DMS114 treated with DMSO at 0.1 percent for 48 hours (cell line): ENCODE data around the gene PPP1R7.
"Not testable (repeated sequence)": the region's sequence is repeated elsewhere in the genome, so short reads cannot be mapped to it uniquely, and the experiment has no call there.

ENCODE experiments used
- DNase-seq: peaks from one replicate; lab custom pipeline; 2025; ENCODE audit not compliant: unreplicated experiment; lab: John Stamatoyannopoulos, UW

PPP1R7 gene

DNA sequence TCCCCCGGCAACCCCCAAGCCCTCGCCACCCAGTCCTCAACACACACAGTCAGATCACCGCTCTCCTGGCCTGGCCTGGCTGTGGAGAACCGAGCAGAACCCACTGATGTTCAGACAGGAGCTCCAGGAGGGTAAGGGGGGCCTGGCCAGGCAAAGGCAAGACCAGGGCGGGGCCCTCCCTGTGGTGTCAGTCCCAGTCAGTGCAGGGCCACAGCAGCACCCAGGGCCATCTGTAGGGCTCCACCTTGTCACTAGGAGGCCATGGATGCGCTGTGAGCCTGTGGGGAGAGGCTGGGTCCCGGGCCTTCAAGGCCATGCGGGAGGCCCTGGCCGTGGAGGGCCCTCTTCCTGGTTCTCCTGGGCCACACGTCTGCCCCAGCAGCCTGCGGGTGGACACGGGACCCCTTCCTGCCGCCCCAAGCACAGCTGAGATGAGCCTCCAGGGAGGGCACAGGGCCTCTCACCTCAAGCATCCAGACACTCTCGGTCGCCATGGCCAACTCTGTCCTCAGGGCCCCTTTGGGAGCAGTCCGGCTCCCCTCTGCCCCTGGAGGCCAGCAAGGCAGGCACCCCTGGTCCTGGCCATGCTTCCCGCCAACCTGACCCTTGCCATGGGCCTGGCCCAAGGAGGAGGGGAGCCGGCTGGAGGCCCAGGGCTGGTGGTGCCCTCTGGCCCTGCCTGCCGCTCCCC, 40.2 kb downstream of the PPP1R7 start:
- no peak for DNase-seq

DNA sequence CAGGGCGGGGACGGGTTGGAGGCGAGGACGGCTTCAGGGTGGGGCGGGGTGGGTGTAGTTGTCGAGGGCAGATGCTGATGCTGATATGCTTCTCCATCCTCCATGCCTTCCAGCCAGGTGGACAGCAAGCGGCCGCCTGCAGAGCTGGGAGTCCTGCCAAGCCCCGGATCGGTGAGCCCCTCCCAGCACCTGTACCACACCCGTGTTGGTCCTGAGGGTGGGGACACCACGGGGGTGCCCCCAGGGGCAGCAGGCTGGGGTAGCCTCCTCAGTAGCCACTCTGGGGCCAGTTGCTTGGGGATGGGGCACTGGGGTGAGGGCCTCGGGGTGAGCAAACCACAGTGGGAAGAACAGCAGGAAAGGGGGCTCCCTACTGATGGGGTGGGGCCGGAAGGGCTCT, 40.8 kb downstream of the PPP1R7 start:
- no peak for DNase-seq

DNA sequence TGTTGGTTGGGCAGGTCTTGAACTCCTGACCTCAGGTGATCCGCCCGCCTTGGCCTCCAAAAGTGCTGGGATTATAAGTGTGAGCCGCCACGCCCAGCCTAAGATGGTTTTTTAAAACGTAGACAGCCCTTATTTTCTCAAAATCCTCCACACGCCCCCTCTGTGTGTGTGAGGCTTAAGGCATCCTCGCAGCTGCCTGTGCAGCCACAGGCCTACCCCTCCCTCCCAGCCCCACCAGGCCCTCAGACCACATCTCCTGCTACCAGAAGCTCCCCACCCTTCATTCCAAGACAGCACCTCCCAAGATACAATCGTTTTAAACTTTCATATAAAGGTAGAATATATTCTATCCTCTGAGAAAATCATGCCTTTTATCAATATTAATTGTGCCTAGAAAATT, 43.0 kb downstream of the PPP1R7 start:
- no peak for DNase-seq

DNA sequence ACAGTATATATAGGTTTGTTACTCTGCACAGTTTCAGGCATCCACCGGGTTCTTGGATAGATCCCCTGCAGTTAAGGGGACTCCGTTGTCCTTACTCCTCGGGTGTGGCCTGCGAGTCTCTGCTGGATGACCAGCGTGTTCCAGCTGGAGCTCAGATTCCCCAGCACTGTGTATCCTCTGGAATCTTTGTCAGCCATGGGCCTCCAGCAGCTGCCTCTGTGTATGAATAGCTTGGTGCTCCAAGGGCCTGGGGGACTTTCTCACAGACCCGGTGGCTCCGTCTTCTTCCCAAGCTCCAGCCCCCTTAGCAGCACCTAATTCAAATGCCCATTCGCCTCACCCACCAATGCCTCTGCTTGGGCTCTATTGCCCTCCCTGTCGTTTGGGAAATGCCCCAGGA, 44.5 kb downstream of the PPP1R7 start:
- no peak for DNase-seq

DNA sequence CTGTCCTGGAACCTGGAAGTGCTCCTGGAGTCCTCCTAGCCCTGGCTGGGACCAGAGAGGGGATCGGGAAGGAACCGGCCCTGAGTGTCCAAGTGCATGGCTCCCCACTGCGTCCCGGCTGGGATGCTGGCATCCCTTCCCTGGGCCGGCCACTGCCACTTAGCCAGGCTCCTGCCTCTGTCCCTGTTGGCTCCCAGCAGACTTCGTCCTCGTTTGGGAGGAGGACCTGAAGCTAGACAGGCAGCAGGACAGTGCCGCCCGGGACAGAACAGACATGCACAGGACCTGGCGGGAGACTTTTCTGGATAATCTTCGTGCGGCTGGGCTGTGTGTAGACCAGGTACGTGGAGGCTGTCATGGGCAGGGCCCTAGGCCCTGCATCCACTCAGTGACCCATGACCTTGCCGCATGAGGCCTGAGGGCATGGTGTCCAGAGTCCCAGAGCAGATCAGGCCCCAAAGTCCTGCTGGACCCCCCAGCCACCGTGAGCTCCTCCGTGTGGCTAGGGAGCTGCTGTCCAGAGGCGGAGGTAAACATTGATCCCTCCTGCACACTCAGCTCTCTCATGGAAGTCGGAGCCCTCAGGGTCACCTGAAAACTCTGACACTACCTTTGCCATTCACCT, 45.4 kb downstream of the PPP1R7 start:
- no peak for DNase-seq

DNA sequence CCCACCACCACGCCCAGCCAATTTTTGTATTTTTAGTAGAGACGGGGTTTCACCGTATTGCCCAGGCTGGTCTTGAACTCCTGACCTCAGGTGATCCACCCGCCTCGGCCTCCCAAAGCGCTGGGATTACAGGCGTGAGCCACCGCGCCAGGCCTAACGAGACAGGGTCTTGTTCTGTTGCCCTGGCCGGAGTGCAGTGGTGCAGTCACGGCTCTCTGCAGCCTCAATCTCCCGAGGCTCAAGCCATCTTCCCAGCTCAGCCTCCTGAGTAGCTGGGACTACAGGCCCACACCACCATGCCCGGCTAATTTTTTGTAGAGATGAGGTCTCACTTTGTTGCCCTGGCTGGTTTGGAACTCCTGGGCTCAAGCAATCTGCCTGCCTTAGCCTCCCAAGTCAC, 47.0 kb downstream of the PPP1R7 start:
- not testable (repeated sequence) for DNase-seq

DNA sequence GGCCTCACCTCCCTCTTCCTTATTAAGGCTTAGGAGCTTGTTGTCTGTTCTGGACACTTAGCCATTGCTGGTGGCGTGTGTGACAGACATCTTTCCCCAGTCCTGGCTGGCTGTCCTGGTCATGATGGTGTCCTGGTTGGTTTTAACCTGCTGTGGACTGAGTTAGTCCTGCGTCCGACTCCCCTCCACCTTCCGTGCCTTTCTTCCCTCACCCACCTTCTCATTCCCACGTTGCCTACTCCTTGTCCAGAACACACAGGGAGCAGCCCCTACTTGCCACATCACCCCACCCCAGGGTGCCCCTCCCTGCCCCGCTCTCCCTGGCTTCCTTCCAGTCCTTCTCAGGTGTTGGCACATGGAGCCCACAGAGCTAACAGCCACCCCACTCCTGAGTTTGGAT, 47.7 kb downstream of the PPP1R7 start:
- no peak for DNase-seq

DNA sequence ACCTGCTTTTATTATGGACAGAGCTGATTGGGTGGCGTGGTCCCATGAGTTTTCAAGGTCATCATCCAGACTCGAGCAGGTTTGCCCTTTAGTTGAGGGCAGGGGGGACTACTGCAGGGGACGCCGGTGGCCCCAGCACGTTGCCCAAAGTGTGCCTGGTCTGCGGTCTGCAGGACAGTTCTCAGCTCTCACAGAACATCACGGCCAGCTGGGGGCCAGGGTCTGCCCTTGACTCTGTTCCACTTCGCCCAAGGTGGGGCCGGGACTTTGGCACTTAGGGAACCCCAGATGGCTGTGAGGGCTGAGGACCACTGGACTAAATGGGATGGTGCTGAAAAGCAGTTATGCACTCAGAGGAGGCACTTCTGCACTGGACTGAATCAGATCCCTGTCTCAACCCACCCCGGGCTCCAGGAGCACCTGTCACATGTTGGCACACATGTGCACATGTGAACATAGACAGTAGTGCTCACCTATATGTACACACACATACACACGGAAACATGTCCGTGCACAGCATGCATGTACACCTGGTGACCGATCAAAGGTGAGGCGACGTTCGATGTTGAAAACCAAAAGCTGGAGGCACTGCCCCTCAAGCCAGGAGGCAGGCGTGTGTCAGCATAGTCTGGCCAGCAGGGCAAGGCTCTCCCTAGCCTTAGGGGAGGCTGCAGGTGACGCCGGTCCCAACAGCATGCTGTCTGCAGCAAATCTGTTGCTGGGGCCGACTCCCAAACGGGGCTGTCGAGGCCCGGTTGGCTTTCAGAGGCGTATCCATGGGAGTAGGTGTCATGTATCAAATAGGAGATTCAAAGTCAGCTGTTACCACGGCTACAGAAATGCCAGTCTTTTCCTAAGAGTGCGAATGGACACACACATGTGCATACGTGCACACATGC, 48.4 kb downstream of the PPP1R7 start:
- no peak for DNase-seq

DNA sequence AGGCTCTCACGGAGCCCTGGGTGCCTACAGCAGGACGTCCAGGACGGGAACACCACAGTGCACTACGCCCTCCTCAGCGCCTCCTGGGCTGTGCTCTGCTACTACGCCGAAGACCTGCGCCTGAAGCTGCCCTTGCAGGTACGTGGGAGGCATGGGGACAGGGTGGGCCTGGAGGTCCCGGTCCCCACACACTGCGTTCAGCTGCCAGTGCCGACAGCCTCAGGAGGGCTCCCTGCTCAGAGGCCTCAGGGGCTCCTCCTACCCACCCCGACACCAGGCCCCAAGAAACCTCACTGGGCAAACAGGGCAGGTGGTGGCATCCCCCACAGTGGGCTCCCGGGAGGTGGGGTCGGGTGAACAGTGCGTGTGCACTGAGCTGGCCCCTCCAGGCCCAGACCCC, 49.0 kb downstream of the PPP1R7 start:
- no peak for DNase-seq

DNA sequence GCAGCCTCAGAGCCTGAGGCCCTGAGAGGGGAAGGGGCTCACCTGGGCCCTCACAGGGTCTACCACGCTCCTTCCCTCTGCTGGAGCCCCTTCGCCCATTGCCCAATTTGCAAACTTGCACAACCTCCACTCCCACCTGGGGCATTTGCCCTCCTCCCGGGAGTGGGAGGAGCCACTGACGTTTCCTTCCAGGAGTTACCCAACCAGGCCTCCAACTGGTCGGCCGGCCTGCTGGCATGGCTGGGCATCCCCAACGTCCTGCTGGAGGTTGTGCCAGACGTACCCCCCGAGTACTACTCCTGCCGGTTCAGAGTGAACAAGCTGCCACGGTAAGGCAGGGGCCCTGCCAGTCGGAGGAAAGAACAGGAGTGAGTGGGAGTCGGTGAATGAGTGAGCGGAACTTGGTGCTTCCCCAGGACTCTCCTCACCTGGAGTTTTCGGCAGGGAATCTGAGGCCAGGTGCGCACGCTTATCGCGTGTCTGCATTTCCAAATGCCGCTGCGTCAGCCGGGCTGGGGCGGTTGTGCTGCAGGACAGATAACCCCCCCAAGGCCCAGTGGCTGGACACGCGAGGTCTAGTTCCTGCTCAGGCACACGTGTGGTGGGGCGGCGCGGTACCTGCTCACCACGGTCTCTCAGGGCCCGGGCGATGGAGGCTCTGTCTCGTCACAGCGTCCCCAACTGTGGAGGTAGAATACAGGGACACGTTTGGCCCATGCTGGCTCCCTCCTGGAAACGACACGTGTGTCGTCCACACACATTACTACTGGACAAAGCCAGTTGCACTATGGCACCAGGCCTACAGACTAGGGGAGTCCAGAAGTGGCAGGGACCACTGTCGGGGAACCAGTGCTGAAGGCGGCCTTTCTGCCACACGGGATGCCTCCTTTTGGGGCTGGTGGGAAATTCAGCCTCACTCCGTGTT, 49.9 kb downstream of the PPP1R7 start:
- DNase-seq, result no peak

DNA sequence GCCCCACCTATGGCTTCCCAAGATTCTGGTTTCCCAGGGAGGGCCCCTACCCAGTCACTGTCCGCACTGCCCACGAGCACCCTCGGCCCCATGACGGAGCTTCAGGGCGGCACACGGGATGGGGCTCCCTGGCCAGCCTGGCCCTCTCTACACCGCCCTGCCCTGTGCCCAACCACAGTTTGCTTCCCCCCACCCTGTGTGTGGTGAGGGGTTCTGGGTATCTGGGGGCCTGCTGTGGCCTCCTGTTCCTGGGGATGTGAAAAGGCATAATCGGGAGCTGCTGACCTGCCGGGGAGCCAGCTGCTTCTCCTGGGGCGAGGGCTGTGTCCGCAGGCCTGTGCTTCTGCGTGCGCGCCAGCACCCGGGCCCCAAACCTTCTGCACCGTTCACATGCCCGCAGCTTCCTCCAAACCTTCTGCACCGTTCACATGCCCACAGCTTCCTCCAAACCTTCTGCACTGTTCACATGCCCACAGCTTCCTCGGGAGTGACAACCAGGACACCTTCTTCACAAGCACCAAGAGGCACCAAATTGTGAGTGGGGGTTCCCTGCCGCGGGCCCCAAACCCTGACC, 50.6 kb downstream of the PPP1R7 start:
- no peak for DNase-seq

DNA sequence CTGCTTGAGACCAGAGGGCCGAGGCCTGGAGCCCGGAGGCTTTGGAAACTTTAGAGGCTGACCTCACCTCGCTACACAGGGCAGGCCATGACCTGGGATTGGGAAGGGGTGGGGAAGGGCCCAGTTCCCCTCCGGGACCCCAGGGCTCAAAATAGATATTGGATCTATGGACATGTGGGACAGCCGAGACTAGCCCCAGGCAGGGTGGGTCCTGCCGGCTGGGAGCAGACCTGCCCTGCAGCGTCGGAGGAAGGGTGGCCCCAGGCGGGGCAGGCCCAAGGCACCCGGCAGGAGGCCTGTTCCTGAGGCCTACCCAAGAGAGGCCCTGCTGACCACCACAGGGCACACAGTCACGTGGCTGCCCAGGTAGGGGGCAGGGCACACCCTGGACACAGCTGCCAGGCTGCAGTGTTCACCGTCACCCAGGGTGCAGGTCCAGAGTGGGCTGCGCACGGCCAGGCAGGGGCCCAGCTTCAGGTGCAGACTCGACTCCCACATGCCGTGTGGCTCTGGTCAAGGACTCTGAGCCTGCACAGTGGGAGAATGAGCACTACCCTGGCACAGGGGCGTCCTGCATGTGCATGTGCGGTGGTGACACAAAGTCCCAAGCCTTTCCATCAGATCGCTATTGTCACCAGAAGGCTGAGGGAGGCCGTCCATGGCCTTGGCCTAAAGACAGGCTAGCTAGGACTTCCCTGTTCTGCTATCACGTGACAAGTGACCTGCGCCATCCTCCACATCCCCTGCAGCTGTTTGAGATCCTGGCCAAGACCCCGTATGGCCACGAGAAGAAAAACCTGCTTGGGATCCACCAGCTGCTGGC, 51.4 kb downstream of the PPP1R7 start:
- no peak for DNase-seq

DNA sequence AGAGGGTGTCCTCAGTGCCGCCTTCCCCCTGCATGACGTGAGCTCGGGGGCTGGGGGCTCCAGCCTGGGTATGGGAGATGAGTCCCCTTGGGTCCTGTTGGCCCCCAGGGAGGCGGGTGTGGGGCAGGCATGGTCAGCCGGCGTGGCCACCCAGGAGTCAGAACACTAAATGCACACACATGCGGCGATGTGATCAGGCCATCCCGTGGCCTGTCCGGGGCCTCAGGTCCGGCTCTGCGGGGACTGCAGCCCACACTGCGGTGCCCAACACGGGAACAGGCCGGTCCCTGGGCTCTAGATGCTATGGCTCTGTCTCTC, 52.0 kb downstream of the PPP1R7 start:
- DNase-seq, result no peak

DNA sequence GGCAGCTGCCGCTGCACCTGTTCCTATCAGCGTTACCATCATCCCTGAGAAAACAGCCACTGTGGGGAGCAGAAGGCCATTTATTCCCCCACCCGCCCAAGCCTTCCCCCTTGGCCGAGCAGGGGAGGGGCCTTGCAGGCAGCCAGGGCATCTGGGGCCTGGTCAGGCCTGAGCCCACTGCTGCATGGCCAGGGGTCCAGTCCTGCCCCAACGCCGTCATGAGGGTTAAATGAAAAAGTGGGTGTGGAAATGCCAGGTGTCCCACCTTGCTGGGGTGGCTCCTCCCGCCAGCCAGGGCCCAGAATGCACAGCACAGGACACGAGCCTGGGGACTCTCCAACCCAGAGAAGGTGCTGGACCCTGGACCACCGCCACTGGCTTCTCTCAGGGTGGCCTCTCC, 52.4 kb downstream of the PPP1R7 start:
- no peak for DNase-seq

DNA sequence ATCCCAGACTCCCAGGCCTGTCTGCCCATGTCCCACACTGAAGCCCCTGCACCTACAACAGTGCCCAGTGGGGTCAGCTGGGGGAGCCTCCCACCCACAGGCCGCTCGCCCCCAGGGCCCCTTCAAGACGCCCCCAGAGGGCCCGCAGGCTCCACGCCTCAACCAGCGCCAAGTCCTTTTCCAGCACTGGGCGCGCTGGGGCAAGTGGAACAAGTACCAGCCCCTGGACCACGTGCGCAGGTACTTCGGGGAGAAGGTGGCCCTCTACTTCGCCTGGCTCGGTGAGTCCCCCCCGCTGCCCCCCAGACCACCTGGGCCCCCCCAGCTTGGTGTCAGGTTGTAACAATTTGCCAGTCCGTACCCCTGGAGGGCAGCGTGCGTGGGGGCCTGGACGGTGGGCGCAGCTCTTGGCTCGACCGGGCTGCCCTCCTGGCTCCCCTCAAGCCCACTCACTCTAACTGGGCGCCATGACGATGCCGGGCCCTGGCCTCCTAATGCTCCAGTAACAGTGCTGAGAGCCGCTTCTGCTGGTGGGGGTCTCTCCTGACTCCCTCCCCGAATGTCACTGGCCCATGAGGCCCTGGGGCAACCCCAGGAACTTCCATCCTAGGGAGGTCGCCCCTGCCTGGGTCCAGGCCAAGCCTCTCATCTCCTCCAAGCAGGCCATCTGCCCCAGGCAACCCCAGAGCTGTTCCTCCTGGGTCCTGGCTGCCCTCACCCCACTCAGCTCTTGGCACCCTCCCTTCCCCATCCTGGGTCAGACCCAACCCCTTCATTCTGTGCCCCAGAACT, 53.1 kb downstream of the PPP1R7 start:
- no peak for DNase-seq

DNA sequence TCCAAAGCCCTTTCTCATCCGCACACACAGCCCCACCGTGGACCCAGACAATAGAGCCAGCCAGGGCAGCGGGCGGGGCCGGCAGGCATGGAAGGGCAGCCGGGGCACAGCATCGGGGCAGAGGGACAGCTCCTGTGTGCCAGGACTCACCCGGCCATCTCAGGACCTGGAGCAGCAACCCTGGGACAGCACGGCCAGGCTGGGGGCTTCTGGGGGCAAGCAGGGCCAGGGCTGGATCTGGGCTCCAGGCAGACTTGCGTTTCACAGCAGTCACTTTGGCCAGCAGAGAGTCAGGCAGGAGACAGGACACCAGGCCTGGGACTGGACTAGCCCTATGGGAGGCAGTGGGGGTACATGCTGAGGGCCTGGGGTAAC, 53.7 kb downstream of the PPP1R7 start:
- no peak for DNase-seq

DNA sequence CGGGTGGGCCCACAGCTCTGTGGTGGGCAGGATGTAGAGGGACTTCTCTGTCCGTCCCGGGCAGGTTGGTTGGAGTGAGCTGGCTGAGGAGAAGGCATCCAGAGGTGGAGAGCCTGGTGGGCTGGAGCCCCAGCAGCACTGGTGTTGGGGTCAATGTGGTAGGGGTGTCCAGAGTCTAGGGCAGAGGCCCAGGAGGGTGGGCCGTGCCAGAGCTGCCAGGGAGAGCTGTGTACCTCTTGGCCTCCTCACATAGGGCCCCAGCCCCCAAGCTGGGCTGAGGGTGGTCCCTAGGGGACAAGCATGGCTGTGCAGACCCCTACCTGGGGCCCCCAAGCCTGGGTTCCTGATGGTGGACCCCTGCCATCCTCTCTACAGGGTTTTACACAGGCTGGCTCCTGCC, 54.2 kb downstream of the PPP1R7 start:
- DNase-seq, result no peak

DNA sequence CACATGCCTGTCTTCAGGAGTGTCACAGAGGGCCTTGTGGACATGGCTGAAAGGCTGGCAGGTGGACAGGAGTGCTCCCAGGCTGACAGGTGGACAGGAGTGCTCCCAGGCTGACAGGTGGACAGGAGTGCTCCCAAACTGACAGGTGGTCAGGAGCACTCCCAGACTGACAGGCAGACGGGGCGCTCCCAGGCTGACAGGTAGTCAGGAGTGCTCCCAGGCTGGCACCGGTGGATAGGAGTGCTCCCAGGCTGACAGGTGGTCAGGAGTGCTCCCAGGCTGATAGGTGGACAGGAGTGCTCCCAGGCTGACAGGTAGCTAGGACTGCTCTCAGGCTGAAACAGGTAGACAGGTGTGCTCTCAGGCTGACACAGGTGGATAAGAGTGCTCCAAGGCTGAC, 54.8 kb downstream of the PPP1R7 start:
- DNase-seq, result no peak

DNA sequence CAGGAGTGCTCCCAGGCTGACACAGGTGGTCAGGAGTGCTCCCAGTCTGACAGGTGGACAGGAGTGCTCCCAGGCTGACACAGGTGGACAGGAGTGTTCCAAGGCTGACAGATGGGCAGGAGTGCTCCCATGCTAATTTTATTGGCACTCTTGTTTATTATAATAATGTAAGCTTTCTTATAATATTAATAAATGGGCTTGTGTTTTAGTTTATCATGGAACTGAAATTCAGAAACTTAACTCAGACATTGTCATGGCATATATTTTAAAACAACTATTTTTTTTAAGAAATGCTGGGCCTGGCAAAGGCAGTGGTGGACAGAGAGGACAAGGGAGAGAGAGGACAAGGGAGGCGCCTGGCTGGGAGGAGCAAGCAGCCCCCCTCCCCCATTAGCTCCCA, 56.9 kb downstream of the PPP1R7 start:
- DNase-seq, result no peak
